Measurements from ENCODE around the gene TBC1D30.

- TF ChIP-seq, protein P1, sequence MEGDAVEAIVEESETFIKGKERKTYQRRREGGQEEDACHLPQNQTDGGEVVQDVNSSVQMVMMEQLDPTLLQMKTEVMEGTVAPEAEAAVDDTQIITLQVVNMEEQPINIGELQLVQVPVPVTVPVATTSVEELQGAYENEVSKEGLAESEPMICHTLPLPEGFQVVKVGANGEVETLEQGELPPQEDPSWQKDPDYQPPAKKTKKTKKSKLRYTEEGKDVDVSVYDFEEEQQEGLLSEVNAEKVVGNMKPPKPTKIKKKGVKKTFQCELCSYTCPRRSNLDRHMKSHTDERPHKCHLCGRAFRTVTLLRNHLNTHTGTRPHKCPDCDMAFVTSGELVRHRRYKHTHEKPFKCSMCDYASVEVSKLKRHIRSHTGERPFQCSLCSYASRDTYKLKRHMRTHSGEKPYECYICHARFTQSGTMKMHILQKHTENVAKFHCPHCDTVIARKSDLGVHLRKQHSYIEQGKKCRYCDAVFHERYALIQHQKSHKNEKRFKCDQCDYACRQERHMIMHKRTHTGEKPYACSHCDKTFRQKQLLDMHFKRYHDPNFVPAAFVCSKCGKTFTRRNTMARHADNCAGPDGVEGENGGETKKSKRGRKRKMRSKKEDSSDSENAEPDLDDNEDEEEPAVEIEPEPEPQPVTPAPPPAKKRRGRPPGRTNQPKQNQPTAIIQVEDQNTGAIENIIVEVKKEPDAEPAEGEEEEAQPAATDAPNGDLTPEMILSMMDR (IDR thresholded peaks at IDR 0.05), result no peak
- TF ChIP-seq POLR2A (IDR thresholded peaks at IDR 0.05), result no peak
These were observed 44.3 kb upstream of the TBC1D30 start for GRCh38 chr12:64780132-64780530.

Data from suprapubic skin (tissue), 3 donors.